ENCODE results near the gene IGFALS. TPM values are rescaled to one million over a fixed set of nuclear protein-coding genes. Genes with fewer than 3 reads are reported as not detected.

IGFALS gene
- total and polyA plus RNA-seq, 2 experiments from 2014 or later: 0.16 TPM; not detected in 1

GRCh38 chr16:1786242-1787055, 7.1 kb downstream of the IGFALS start:
- no peak overlapping the region for H2AFZ ChIP-seq
- DNase-seq (ENCODE audit: low spot score) (no peak), ATAC-seq (no peak)
- 0 out of 2 replicates have a peak, but pooled peaks cover 3% of the 10 kb centered on the region for H3F3A ChIP-seq (replicated peaks; ENCODE audit: low read depth)
- Mint-ChIP-seq H3K27me3 (ENCODE audit: insufficient read depth, low read depth, poor library complexity) (peaks cover 20% of the 10 kb centered on the region), H3K27ac (no peak overlapping the region), H3K36me3 (ENCODE audit: low read depth) (peaks cover 12% of the 10 kb centered on the region), H3K4me1 (no peaks in the 10 kb centered on the region; the same call in 1 of the 3 replicates), H3K9me3 (peaks cover 6% of the 10 kb centered on the region; the same call in 2 of the 3 replicates), H3K4me3 (no peak overlapping the region)
- TF ChIP-seq ETS1 (IDR thresholded peaks at IDR 0.05) (no peak), CTCF (conservative IDR thresholded peaks at IDR 0.05; ENCODE audit: low read depth in 2 of 2) (peak; percentile 16 to 33; a peak in 1 of 4 replicates)
- no peak overlapping the region for H3K27ac ChIP-seq (ENCODE audit: low read depth)
- no peaks in the 10 kb centered on the region for H3K27me3 ChIP-seq (ENCODE audit: insufficient read depth)
- H3K79me2 ChIP-seq (replicated peaks; ENCODE audit: insufficient read depth): peaks cover 35% of the 10 kb centered on the region
- H3K9me2 ChIP-seq (ENCODE audit: insufficient read depth): no peaks in the 10 kb centered on the region
- H3K4me1 ChIP-seq (ENCODE audit: insufficient read depth): peaks cover under 1% of the 10 kb centered on the region; the same call in 1 of the 2 replicates
- H3K4me2 ChIP-seq: no peak overlapping the region
- no peak overlapping the region for H3K4me3 ChIP-seq
- no peaks in the 10 kb centered on the region for H3K36me3 ChIP-seq (ENCODE audit: insufficient read depth)
- peaks cover 14% of the 10 kb centered on the region for H4K20me1 ChIP-seq (replicated peaks; ENCODE audit: insufficient read depth)

- Histone ChIP-seq H3K27ac (ENCODE audit: low read depth) (no peak overlapping the region), H3K4me1 (ENCODE audit: insufficient read depth) (peaks cover 4% of the 10 kb centered on the region; the same call in 1 of the 2 replicates), H3F3A (replicated peaks; ENCODE audit: low read depth) (0 out of 2 replicates have a peak, but pooled peaks cover 3% of the 10 kb centered on the region), H2AFZ (no peak overlapping the region), H3K4me2 (no peak overlapping the region), H3K36me3 (ENCODE audit: insufficient read depth) (no peaks in the 10 kb centered on the region), H3K4me3 (no peak overlapping the region), H4K20me1 (replicated peaks; ENCODE audit: insufficient read depth) (peaks cover 16% of the 10 kb centered on the region), H3K27me3 (ENCODE audit: insufficient read depth) (no peaks in the 10 kb centered on the region), H3K9me2 (ENCODE audit: insufficient read depth) (no peaks in the 10 kb centered on the region), H3K79me2 (replicated peaks; ENCODE audit: insufficient read depth) (peaks cover 35% of the 10 kb centered on the region)
- Mint-ChIP-seq H3K36me3 (ENCODE audit: low read depth) (peaks cover 16% of the 10 kb centered on the region), H3K27me3 (ENCODE audit: insufficient read depth, low read depth, poor library complexity) (peaks cover 24% of the 10 kb centered on the region), H3K9me3 (peaks cover 10% of the 10 kb centered on the region; the same call in 2 of the 3 replicates), H3K27ac (no peak overlapping the region), H3K4me3 (no peak overlapping the region), H3K4me1 (peaks cover 5% of the 10 kb centered on the region)
- ATAC-seq (no peak), DNase-seq (ENCODE audit: low spot score) (no peak)
- TF ChIP-seq EZH2phosphoT487 (IDR thresholded peaks at IDR 0.05; ENCODE audit: unreplicated experiment) (no peak), POLR2AphosphoS5 (IDR thresholded peaks at IDR 0.05; ENCODE audit: low read depth) (no peak)
These were observed 7.7 kb downstream of the IGFALS start for GRCh38 chr16:1785846-1786170.

Data from GM23338 (cell line).